ENCODE results near the gene SARDH. TPM values are rescaled to one million over a fixed set of nuclear protein-coding genes. Genes with fewer than 3 reads are reported as not detected.

SARDH gene
- total RNA-seq, 1 donor from 2014 or later, result 2.8 TPM

DNA sequence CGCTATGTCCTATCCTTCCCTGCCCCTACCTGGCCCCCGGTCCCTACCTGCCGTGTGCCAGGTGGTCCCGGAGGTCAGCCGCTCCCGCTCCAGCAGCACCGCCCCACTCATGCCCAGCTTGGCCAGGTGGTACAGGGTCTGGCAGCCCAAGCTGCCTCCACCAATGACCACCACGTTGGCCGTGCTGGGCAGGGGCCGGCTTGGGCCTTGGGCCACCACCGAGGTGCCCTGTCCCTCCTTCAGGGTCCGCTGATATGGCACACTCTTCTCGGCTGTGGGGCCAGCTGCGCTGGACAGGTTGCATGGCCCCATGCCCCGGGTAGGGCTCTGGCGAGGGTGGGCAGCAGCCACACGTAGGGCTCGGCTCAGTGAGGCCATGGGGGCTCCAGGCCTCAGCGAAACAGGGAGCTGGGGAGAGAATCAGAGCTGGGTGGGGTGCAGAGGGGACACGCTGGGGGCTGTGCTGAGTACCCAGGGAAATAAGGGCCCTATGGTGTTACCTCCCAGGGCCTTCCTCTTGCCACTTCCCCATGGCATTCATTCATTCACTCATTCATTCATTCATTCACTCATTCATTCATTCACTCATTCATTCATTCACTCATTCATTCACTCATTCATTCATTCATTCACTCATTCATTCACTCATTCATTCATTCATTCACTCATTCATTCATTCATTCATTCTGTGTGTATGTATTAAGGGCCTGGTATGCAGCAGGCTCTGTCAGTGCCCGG lies 4.2 kb downstream of the SARDH start:
- DNase-seq (ENCODE audit: low spot score), result no peak

DNA sequence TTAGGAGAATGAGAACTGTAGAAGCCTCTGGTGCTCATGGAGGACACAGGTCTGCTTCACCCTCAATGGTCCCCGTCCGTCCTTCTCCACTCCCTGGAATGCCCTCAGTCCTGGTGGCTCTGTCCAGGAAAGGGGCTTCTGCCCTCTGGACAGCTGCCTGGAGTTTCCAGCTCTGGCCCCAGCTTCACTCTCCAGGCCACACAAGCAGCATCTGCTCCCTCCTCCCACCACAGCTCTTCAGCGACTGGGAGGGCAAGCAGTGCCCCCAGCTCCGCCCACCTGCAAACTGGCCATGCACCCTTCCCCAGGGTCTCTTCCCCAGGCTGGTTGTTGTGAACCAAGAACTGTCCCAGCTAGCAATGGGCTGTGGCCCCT lies 4.7 kb downstream of the SARDH start:
- DNase-seq (ENCODE audit: low spot score), result no peak

DNA sequence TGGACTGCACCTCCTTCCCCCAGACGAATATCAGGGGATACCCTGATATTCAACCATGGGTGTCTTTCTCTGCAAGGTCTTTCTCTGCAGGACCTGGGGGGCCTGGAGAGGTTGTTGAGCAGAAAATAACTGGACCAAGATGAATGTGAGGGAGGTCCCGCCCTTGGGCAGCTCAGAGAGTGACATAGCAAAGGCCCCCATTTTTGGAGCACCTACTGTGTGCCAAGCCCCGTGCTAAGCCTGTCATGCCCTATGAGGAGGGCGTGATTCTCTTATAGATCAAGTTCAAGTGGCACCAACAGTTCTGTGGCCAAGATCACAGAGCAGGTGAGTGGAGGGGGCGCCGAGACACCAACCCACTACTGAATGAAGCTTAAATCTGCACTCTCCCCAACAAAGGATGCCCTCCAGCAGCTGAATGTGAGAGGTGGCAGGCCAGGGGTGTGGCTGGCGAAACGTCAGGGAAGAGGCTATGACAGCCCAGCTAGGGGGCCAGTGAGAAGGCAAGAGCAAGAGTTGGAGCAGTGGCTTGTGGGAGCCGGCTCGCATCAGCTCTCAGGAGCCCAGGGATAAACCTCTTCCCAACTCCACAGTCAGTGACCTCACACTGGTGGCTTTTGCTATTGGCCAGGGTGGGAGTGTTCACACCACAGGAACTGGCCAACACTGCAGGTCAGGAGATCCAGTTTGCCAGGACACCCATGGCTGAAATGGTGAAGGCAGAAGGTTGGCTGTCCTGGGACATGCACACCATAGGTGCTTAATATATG lies 5.3 kb downstream of the SARDH start:
- DNase-seq (ENCODE audit: low spot score), result no peak

GRCh38 chr9:133731876-133732638 lies 6.1 kb downstream of the SARDH start:
- no peak for DNase-seq (ENCODE audit: low spot score)

GRCh38 chr9:133730994-133731715 lies 7.0 kb downstream of the SARDH start:
- DNase-seq (ENCODE audit: low spot score), result no peak

GRCh38 chr9:133729617-133730281 lies 8.4 kb downstream of the SARDH start:
- no peak for DNase-seq (ENCODE audit: low spot score)

- no peak for DNase-seq (ENCODE audit: low spot score)
These were observed 9.1 kb downstream of the SARDH start for GRCh38 chr9:133728856-133729616.

GRCh38 chr9:133727876-133728441 lies 10.2 kb downstream of the SARDH start:
- no peak for DNase-seq (ENCODE audit: low spot score)

DNA sequence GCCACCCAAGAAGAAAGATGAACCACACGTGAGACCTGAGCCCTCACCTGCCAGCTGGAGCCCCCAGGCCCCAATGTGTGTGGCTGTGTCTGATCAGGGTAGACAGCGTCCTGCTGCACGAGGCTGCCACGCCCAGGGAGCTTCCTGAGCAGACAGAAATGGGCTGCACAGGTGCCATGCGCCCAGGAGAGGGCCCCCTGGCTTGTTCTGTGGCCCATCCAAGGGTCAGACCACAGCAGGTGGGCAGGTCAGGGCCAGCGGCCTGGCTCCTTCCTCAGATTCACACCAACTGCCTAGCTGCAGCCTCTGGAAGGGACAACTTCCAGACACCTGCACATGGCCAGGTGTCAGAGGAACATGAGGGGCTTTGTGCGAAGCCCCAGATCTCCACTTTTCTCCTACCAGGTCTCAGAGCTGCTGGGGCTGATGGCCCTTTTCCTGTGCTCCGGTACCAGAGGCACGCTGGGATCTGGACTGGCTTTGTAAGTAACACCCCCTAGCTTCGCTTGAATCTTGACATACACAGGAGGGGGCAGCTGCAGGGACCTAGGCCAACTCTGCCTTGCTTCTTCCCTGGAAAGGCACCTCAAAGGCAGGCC lies 10.8 kb downstream of the SARDH start:
- DNase-seq (ENCODE audit: low spot score), result no peak

DNA sequence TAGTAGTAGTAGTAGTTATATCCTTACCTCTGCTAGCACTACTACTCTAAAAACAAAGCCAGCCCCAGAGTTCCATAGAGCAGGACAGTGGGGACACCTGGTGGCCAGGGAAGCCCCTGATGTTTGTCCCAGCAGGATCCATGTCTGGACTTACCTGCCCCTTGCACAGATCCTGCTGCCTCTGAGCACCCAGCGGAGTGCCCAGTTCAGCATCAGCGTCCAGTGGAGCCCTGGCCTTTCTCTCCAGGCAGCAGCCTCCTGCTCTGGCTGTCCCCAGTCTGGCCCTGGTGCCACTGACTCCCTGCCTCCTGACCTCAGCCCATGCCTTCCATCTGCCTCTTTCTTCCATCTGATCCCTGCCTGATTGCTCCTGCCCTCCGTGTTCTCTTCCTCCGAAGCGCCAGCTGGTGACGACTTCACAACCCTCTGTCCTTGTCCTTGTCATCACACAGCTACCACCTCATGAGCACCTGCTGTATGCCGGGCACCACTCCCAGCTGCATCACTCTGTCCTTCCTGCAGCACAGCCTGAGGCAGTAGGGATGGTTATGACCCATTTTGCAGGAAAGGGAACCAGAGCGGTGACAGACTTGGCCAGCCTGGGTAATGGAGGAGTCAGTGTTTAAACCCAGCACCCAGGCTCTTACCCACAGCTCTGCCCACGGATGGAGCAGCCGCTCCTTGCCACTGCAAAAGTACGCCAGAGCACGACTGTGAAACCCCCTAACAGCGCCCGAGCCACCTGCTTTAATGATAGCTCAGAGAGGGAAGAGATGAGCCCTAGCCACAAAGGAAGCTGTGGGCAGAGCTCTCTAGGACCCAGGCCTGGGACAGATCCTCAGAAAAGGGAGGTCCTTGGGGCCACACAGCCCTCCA lies 11.5 kb downstream of the SARDH start:
- peak; percentile 46 for DNase-seq (ENCODE audit: low spot score)

GRCh38 chr9:133725886-133726285 lies 12.3 kb downstream of the SARDH start:
- no peak for DNase-seq (ENCODE audit: low spot score)

DNA sequence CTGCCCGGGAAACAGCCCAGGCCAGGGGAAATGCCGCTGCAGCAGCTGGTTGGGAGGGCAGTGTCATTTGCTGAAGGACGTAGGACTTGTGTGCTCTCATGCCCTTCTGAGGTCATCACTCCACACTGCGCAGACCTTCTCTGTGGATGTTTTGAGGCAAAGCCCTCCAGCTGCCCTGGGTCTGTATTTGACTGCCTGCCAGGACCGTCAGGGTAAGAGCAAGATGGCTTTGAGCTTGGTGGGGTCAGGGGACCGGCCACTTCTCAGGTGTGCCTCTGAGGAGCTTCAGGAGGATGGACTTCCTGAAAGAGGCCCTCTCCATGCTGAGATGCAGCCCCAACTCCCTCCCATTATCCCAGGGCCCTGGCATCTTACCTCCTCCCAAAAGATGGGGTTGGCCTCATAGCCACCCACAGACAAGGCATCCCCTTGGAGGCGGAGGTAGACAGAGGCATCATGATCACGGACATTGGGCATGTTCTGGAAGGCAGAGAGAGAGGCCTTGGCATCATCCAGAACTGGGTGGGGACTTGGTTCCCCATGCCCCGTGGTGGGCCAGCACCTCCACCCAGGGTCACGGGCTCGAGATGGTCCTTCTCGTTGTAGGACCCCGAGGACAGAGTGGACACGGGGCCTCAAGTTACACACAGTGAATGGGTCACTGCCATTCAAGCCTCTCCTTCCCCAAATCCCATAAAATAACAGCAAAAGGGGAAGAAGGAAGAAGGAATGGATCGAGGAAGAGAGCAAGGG lies 19.4 kb downstream of the SARDH start:
- DNase-seq (ENCODE audit: low spot score), result no peak

- no peak for DNase-seq (ENCODE audit: low spot score)
These were observed 20.8 kb downstream of the SARDH start for GRCh38 chr9:133717113-133718031.

DNA sequence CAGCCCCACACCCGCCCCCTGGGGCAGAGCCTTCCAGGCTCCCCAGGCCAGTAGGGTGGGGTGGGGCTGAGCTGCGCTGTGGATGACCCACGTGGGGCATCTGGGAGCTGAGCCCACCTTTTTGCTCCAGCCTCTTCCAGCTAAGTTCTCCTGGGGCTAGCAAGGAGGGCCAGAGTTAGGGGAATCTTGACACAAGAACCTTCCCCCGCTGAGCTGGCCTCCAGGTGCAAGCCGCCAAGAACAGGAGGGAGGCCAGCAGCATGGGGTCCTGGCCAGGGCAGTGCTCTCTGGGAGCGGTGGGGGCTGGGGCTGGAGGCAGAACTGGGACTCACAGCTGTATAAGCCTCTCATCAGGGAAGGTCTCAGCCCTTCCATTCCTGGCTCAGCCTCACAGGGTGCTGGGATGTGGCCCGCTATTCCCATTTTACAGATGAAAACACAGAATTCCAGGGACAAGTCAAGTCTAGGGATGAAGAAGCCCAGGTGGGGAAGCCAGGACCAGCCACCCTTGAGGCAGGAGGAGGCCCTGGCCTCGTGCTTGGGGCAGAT lies 21.5 kb downstream of the SARDH start:
- no peak for DNase-seq (ENCODE audit: low spot score)

DNA sequence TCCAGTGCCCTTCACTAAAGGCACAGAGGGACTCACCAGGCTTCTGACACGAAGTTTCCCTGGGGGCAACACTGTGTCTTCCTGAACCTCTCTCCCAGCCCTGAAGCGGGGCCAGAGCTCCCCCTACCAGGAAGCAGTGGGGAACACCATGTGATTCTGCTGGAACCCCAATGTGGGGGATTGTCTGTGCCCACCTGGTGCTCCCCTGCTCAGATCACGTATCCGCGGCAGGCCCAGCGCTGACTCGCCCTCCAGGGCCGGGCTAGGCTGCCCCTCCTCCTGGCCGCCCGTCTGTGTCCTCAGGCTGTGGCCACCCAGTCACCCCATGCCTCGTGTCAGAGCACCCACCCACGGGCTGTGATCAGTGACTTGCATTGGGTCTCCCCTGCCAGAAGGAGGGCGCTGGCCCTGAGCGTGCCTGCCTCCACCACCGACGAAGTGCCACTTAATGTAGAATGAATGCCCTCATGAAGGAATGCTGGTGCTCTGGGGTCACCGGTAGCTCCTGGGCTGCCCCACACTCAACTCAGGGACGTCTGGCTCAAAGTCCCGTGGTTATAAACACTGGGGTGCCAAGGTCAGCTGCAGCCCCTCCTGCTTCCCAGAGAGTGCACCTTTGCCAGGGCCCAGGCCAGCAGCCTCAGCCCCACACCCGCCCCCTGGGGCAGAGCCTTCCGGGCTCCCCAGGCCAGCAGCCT lies 22.1 kb downstream of the SARDH start:
- no peak for DNase-seq (ENCODE audit: low spot score)

- no peak for DNase-seq (ENCODE audit: low spot score)
These were observed 22.8 kb downstream of the SARDH start for GRCh38 chr9:133715295-133715865.
